ENCODE measurements around the gene CYP1A2.
"Not testable (repeated sequence)": the region's sequence is repeated elsewhere in the genome, so short reads cannot be mapped to it uniquely, and the experiment has no call there.

Gene CYP1A2

GRCh38 chr15:74748322-74748946 is at the start of gene CYP1A2:
CYP1A2 (plus strand) TSS chr15:74748845; CDS start chr15:74749739, 894 bp downstream.
- no peak for DNase-seq

GRCh38 chr15:74709011-74709410 is 39.6 kb upstream of the CYP1A2 start:
- DNase-seq, result no peak

GRCh38 chr15:74709892-74710291 is 38.8 kb upstream of the CYP1A2 start:
- no peak for DNase-seq

GRCh38 chr15:74710319-74711094 is 38.1 kb upstream of the CYP1A2 start:
- no peak for DNase-seq

GRCh38 chr15:74712311-74712710 is 36.3 kb upstream of the CYP1A2 start:
- no peak for DNase-seq

- DNase-seq, result no peak
Measured at GRCh38 chr15:74716651-74717050, 32.0 kb upstream of the CYP1A2 start.

- no peak for DNase-seq
Measured at GRCh38 chr15:74722591-74722990, 26.1 kb upstream of the CYP1A2 start.

- no peak for DNase-seq
Measured at GRCh38 chr15:74723187-74723586, 25.5 kb upstream of the CYP1A2 start.

GRCh38 chr15:74723754-74724334 is 24.8 kb upstream of the CYP1A2 start:
- DNase-seq, result peak; percentile 3

- no peak for DNase-seq
Measured at GRCh38 chr15:74724570-74725224, 23.9 kb upstream of the CYP1A2 start.

- no peak for DNase-seq
Measured at GRCh38 chr15:74725225-74725774, 23.3 kb upstream of the CYP1A2 start, which contains the start of gene CYP1A1. CYP1A1 (minus strand) TSS chr15:74725528; CDS start chr15:74723097, 2,431 bp downstream.

GRCh38 chr15:74725845-74726773 is 22.5 kb upstream of the CYP1A2 start:
- no peak for DNase-seq

GRCh38 chr15:74726774-74727164 is 21.9 kb upstream of the CYP1A2 start:
- no peak for DNase-seq

GRCh38 chr15:74727727-74728126 is 20.9 kb upstream of the CYP1A2 start:
- no peak for DNase-seq

GRCh38 chr15:74728699-74729098 is 19.9 kb upstream of the CYP1A2 start:
- DNase-seq, result not testable (repeated sequence)

GRCh38 chr15:74729372-74729771 is 19.3 kb upstream of the CYP1A2 start:
- not testable (repeated sequence) for DNase-seq

GRCh38 chr15:74730619-74731316 is 17.9 kb upstream of the CYP1A2 start:
- DNase-seq, result no peak

- DNase-seq, result no peak
Measured at GRCh38 chr15:74732846-74733245, 15.8 kb upstream of the CYP1A2 start.

GRCh38 chr15:74733269-74733668 is 15.4 kb upstream of the CYP1A2 start:
- DNase-seq, result no peak

GRCh38 chr15:74735305-74735704 is 13.3 kb upstream of the CYP1A2 start:
- DNase-seq, result no peak

GRCh38 chr15:74738239-74738638 is 10.4 kb upstream of the CYP1A2 start:
- not testable (repeated sequence) for DNase-seq

Data from DMS 273 treated with DMSO at 0.1 percent for 48 hours (cell line).